IPS-NIHi7 (cell line): ENCODE data around the gene TDRD1.
A peak's percentile ranks its signal among the peaks of the same experiment; 100 is the strongest.
"Not testable (repeated sequence)": the region's sequence is repeated elsewhere in the genome, so short reads cannot be mapped to it uniquely, and the experiment has no call there.

ENCODE experiments used
- DNase-seq: peaks from one replicate; pipeline ENCODE4 v3.0.0; 2012; ENCODE audit warnings: mixed read lengths; ENCODE audit errors: extremely low spot score

TDRD1 gene, protein sequence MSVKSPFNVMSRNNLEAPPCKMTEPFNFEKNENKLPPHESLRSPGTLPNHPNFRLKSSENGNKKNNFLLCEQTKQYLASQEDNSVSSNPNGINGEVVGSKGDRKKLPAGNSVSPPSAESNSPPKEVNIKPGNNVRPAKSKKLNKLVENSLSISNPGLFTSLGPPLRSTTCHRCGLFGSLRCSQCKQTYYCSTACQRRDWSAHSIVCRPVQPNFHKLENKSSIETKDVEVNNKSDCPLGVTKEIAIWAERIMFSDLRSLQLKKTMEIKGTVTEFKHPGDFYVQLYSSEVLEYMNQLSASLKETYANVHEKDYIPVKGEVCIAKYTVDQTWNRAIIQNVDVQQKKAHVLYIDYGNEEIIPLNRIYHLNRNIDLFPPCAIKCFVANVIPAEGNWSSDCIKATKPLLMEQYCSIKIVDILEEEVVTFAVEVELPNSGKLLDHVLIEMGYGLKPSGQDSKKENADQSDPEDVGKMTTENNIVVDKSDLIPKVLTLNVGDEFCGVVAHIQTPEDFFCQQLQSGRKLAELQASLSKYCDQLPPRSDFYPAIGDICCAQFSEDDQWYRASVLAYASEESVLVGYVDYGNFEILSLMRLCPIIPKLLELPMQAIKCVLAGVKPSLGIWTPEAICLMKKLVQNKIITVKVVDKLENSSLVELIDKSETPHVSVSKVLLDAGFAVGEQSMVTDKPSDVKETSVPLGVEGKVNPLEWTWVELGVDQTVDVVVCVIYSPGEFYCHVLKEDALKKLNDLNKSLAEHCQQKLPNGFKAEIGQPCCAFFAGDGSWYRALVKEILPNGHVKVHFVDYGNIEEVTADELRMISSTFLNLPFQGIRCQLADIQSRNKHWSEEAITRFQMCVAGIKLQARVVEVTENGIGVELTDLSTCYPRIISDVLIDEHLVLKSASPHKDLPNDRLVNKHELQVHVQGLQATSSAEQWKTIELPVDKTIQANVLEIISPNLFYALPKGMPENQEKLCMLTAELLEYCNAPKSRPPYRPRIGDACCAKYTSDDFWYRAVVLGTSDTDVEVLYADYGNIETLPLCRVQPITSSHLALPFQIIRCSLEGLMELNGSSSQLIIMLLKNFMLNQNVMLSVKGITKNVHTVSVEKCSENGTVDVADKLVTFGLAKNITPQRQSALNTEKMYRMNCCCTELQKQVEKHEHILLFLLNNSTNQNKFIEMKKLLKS

DNA sequence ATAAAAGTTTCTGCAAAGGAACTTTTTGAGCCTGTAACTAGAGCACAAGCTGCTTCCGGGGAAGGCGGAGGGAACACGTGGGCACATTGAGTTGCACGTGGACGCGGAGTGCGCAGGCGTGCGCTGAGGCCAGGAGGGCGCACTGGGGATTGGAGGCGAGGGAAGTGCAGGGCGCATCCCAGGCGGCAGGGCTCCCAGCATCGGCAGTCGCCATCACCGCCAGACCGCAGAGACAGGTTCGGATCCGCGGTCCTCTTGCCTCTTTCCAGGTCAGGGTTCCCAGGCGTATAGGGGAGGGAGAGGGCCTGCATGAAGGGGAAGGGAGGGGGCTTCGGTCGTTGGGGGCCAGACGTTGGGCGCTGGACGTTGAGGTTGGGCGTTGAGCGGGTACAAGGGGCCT lies at the start of gene TDRD1:
TSS of gene TDRD1 (plus strand) at position 206 of the 400 bp plus-strand sequence. CDS start 8,479 bp downstream, outside the sequence.
- peak; percentile 27 for DNase-seq

- DNase-seq: no peak
These were observed 48.1 kb upstream of the TDRD1 start for GRCh38 chr10:114131094-114131493.

- DNase-seq: no peak
These were observed 43.7 kb upstream of the TDRD1 start for GRCh38 chr10:114135476-114135875.

GRCh38 chr10:114138581-114138980 lies 40.6 kb upstream of the TDRD1 start:
- DNase-seq: no peak

DNA sequence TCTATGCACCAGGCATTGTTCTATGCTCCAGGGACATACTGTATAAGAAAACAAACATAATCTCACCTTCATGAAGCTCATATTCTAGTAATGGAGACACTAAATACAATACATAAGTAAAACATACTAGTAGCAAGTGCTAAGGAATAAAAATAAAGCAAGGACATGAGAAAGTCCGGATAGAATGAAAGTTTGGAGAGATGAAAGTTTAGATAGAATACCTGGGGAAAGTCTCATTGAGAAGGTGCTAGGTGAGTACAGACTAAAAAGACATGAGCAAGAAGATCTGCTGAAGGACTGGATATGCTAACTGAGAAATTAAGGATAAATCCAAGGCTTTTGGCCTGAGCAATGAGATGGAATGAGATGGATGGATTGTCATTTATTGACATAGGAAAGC lies 39.1 kb upstream of the TDRD1 start:
- DNase-seq: no peak

- not testable (repeated sequence) for DNase-seq
These were observed 38.3 kb upstream of the TDRD1 start for GRCh38 chr10:114140827-114141226.

GRCh38 chr10:114142018-114142417 lies 37.1 kb upstream of the TDRD1 start:
- DNase-seq: no peak

DNA sequence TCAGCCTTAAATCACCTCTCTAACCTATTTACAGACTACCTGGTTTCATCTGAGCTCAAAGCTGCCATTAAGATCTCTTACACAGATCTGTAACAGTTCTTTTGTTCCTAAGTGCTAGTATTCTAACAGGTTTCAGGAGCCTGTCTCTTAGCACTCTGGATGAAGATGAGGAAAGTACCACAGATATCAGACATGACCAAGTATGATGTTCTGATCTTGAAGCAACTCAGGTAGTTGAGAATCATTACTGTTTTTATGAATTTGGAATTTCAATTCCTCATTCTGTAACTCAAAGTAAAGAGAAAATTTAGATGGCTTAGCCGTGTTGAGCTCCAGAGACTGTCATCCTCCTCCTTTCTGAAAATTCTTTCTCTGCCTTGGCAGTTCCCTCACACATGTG lies 36.0 kb upstream of the TDRD1 start:
- no peak for DNase-seq

DNA sequence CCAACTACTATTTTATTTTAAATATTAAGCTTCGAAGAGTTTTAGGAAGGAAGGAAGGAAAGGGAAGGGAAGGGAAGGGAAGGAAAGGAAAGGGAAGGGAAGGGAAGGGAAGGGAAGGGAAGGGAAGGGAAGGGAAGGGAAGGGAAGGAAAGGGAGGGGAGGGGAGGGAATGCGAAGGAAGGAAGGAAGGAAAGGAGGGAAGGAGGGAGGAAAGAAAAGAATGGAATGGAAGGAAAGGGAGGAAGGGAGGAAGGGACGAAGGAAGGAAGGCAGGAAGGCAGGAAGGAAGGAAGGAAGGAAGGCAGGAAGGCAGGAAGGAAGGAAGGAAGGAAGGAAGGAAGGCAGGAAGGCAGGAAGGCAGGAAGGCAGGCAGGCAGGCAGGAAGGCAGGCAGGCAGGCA lies 29.7 kb upstream of the TDRD1 start:
- DNase-seq: not testable (repeated sequence)

- DNase-seq: no peak
These were observed 27.7 kb upstream of the TDRD1 start for GRCh38 chr10:114151486-114151885.

GRCh38 chr10:114151892-114152291 lies 27.3 kb upstream of the TDRD1 start:
- no peak for DNase-seq

DNA sequence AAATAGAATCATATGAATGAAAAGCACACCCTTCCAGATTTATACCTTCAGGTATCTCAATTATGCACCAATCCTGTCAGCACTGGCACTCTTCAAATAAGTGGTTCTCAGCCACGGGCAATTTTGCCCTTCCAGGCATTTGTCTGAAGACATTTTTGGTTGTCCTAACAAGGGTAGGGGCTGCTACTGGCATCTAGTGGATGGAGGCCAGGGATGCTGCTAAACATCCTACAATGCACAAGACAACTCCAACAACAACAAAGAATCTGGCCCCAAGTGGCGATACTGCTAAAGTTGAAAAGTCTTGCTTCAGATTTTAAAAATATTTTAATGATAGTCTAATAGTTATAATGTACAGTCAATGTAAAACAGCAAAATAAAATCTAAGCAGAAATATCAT lies 21.2 kb upstream of the TDRD1 start:
- DNase-seq: no peak

DNA sequence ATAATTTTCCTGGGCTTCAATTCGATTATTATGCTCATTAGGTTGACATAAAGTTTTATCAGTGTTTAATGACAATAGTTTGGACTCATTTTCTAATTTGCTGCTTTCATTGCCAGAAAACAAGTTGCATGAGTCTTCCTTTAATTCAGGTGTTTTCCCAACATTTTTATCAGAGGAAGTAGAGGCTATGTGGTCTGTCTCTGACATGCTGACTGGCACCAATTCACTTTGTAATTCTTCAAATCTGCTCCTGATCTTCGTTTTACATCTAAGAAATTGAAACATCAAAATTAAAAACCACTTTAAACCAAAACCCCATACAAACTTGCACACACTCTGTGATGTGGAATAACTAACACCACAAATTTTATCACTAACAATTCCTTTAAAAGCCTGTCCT lies 16.1 kb upstream of the TDRD1 start:
- DNase-seq: no peak

DNA sequence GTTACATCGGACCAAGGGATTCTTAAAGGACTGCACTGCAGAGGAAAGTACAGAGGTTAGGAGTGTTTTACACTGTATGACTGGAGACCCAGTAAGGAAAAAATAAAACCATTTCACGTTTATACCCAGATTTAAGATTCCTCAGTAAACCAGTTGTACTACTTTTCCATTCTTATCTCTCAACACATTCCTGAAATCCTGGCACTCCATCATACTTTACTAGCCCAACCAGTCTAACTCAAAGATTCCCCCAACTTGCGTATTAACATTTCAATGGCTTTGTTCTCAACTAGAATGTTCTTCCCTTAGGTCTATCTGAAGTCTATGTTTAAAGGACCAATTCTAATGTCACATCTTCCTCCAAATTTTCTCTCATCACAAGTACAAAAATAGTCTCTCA lies 13.1 kb upstream of the TDRD1 start:
- DNase-seq: no peak

DNA sequence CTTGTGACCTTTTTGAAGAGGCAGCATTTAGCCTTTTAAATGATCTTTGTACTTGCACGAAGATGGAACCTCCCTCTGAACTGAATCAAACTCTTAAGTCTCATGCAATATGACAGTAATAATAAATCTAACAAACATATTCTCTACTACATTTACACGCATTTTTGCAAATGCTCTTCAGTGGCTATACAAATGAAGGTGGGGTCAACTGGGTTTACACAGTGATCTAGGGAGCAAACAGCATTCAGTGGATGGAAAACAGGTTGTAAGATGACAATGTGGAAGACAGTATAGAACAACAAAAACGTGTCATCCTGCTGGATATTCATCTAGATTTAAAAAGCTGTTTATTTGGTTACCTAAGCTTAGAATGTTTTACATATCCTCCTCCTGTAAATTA lies 12.7 kb upstream of the TDRD1 start:
- DNase-seq: no peak

DNA sequence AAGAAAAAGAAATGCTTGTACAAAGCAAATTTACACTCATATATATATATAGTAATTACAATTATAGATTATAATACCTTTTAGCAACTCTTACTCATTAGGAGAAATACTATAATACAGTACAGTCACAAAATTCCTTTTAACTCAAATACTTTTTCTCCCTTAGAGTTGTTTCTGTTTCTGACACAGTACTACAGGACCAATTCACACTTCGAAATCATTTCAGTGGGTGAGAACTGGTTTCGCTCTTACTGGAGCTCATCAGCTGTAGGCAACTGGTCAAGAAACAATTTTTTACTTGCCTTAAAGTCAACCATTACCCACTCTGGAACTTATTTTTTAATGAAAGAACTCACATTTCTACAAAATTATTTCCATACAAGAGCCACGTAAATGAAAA lies 11.2 kb upstream of the TDRD1 start:
- no peak for DNase-seq

DNA sequence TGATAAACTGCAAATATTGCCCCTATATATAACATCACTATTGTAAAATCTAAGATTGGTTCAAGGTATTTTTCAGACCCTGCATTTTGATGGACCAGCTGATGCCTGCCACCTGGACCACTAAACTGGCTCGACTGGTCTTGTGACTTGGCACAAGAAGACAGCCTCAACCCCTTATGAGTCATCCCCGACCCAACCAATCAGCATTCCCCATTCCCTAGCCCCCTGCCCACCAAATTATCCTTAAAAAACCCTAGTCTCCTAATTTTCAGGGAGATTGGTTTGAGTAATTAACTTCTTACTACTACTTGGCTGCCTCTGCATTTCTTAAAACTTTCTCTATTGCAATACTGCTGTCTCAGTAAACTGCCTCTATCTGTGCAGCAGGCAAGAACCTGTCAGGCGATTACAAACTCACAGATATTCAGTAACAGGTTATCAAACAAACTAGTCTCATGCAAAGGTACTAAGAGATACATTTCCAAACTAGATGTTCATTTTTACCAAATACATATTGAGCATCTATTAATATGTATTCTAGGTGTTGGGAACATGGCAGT lies 10.6 kb upstream of the TDRD1 start:
- no peak for DNase-seq

- no peak for DNase-seq
These were observed 6.9 kb upstream of the TDRD1 start for GRCh38 chr10:114172216-114172615.

DNA sequence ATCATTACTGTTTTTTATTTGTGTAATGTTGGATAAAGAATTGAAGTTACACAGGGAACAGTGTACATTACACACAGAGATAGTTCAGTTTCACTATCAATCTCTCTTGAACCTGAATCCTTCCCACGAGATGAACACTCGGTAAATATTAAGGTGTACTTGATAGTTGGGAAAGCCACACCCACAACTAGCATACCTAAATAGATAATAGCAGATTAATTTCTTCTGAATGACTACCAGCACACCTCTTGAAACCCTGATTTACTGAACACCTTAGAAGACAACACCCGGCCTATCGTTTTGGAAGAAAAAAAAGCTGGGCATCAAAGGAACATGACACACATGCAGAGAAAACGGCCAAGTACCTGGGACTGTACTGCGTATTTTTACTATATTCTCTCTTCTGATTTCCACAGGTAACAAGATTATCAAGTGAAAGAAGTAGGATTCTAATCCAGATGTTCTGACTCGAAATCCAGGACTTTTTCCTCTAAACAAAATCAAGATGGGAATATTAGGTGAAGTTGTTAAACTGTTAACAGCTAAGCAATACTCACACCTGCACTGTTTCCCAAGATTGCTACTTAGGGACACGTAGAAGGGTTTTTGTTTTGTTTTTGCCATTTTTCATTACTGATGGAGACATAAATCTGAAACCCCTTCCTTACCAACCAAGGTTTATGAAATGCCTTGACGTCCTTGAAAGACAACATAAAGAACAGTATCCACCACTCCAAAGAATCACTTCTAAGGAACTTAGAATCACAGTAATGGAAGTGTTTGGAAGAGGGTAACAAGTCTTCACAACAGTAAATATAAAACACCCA lies 6.2 kb upstream of the TDRD1 start:
- no peak for DNase-seq

DNA sequence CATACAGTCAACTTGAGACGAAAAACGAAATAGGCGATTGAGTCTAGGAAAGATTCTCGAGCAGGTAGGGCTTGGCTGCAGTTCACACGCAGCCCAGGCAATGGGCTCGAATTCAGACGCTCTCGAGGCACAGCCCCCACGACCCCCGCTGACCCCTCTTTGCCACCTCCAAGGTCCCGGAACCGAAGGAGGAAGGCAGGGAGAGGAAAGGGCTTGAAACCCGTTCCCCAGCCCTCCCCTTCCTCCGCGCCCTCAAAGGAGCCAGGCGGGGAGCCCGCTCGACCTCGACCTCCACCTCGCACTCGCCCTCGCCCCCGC lies 5.6 kb upstream of the TDRD1 start:
- peak; percentile 50 for DNase-seq
